A673 (cell line): ENCODE results near the gene BAIAP2. TPM values are rescaled to one million over a fixed set of nuclear protein-coding genes. Genes with fewer than 3 reads are reported as not detected.

ENCODE experiments used
- BruUV-seq: library from RNA; stranded (reverse); fragments of 400-500 nt; replicated peaks from 2 replicates; lab custom pipeline; 2021; lab: Mats Ljungman, UMichigan
- CTCF ChIA-PET: fragments of 300-600 bp; sonication (Branson Sonifier 250); formaldehyde crosslinking; loops from one replicate; lab custom pipeline; 2022; ENCODE audit warnings: antibody characterized with exemption; lab: Charles Lee
- POLR2A ChIA-PET: fragments of 300-600 bp; sonication (Branson Sonifier 250); formaldehyde crosslinking; loops from one replicate; lab custom pipeline; 2022; ENCODE audit warnings: antibody characterized with exemption; ENCODE audit not compliant: low non-redundant PET; lab: Charles Lee
- DNase-seq: peaks from one replicate; pipeline ENCODE4 v3.0.0-alpha.2; 2015; ENCODE audit warnings: low spot score
- H3K27ac ChIP-seq: fragments of 200-600 bp; sonication (generic); 2 replicates; pipeline ENCODE4 v1.5.1; 2016; ENCODE audit warnings: mixed run types, low read depth, mild to moderate bottlenecking, mixed read lengths, antibody characterized with exemption, low read length; ENCODE audit not compliant: poor library complexity, severe bottlenecking
- H3K27me3 ChIP-seq: fragments of 200-600 bp; sonication (generic); replicated peaks from 2 replicates; pipeline ENCODE4 v1.6.1; 2017; ENCODE audit warnings: mixed run types, low read depth, mild to moderate bottlenecking, mixed read lengths, antibody characterized with exemption, low read length; ENCODE audit not compliant: insufficient read depth, poor library complexity
- H3K36me3 ChIP-seq: fragments of 200-600 bp; sonication (generic); 2 replicates; pipeline ENCODE4 v1.6.1; 2016; ENCODE audit warnings: mixed run types, mild to moderate bottlenecking, mixed read lengths, antibody characterized with exemption, low read length; ENCODE audit not compliant: insufficient read depth, poor library complexity, severe bottlenecking
- H3K4me1 ChIP-seq: fragments of 200-600 bp; sonication (generic); 2 replicates; pipeline ENCODE4 v1.6.1; 2017; ENCODE audit warnings: mixed run types, mild to moderate bottlenecking, mixed read lengths, antibody characterized with exemption, low read length; ENCODE audit not compliant: insufficient read depth, poor library complexity, severe bottlenecking
- H3K4me3 ChIP-seq: fragments of 200-600 bp; sonication (generic); 2 replicates; pipeline ENCODE4 v1.5.1; 2016; ENCODE audit warnings: low read depth, mixed run types, mild to moderate bottlenecking, mixed read lengths, low read length; ENCODE audit not compliant: poor library complexity, severe bottlenecking
- H3K9me3 ChIP-seq: fragments of 200-600 bp; sonication (generic); 2 replicates; pipeline ENCODE4 v1.6.1; 2016; ENCODE audit warnings: mixed run types, low read depth, mild to moderate bottlenecking, mixed read lengths, antibody characterized with exemption, low read length; ENCODE audit not compliant: poor library complexity, severe bottlenecking
- CTCF ChIP-seq: fragments of 300-800, 200-600 bp; sonication (generic); conservative IDR thresholded peaks from 2 replicates; pipeline ENCODE4 v1.5.1; 2017; ENCODE audit warnings: low read depth, mild to moderate bottlenecking, antibody characterized with exemption, low read length, moderate library complexity, mixed read lengths
- EZH2 ChIP-seq: fragments of 200-600 bp; sonication (generic); IDR thresholded peaks from 2 replicates; pipeline ENCODE4 v1.6.1; 2017; ENCODE audit warnings: borderline replicate concordance, low read depth, mild to moderate bottlenecking, mixed read lengths, antibody characterized with exemption, low read length; ENCODE audit not compliant: poor library complexity, severe bottlenecking
- intact Hi-C: fragments of 100-400 bp; cut with micrococcal nuclease; formaldehyde crosslinking; loops from one replicate; pipeline ENCODE4 v1.10.0; 2022; ENCODE audit not compliant: unreplicated experiment
- total RNA-seq: library from RNA; stranded (reverse); gene quantifications from 2 replicates; pipeline ENCODE4 v1.2.3, GENCODE V29; 2021

BAIAP2 gene
- total RNA-seq, 1 experiment from 2014 or later: 51.6 TPM

GRCh38 chr17:81117672-81118198, 82.8 kb downstream of the BAIAP2 start:
- ChIA-PET POLR2A (no interaction called here), CTCF (no interaction called here)
- no peak for DNase-seq
- H3K4me1 ChIP-seq: peaks cover 14% of the 10 kb centered on the region
- H3K9me3 ChIP-seq: no peaks in the 10 kb centered on the region
- no peak overlapping the region for H3K4me3 ChIP-seq
- H3K36me3 ChIP-seq: no peaks in the 10 kb centered on the region
- no TSS peak for BruUV-seq
- intact Hi-C loops: no loop called here
- TF ChIP-seq CTCF: no peak
- TF ChIP-seq EZH2: no peak
- no peaks in the 10 kb centered on the region for H3K27me3 ChIP-seq
- peak overlapping the region; percentile 70 for H3K27ac ChIP-seq

GRCh38 chr17:81118308-81119221, 83.6 kb downstream of the BAIAP2 start:
- Histone ChIP-seq H3K27ac (peak overlapping the region; percentile 70), H3K4me3 (peak overlapping the region; percentile 55), H3K4me1 (peaks cover 14% of the 10 kb centered on the region), H3K27me3 (no peaks in the 10 kb centered on the region), H3K36me3 (no peaks in the 10 kb centered on the region), H3K9me3 (no peaks in the 10 kb centered on the region)
- no peak for TF ChIP-seq CTCF
- DNase-seq: no peak
- intact Hi-C loops: no loop called here
- ChIA-PET CTCF (no interaction called here), POLR2A (no interaction called here)
- no TSS peak for BruUV-seq

- POLR2A ChIA-PET: no interaction called here
- DNase-seq: peak; percentile 96
- H3K9me3 ChIP-seq: no peaks in the 10 kb centered on the region
- H3K27me3 ChIP-seq: no peaks in the 10 kb centered on the region
- H3K4me1 ChIP-seq: peaks cover 14% of the 10 kb centered on the region
- peak overlapping the region; percentile 55 for H3K4me3 ChIP-seq
- intact Hi-C loops: no loop called here
- CTCF ChIA-PET: no interaction called here
- TF ChIP-seq CTCF (peak; percentile 73), EZH2 (no peak)
- no TSS peak for BruUV-seq
- H3K36me3 ChIP-seq: no peaks in the 10 kb centered on the region
- H3K27ac ChIP-seq: peak overlapping the region; percentile 70
These were observed 84.5 kb downstream of the BAIAP2 start for GRCh38 chr17:81119223-81120148.
